Measurements from ENCODE around the gene TNRC6C.
A peak's percentile ranks its signal among the peaks of the same experiment; 100 is the strongest.
"Not testable (repeated sequence)": the region's sequence is repeated elsewhere in the genome, so short reads cannot be mapped to it uniquely, and the experiment has no call there.

Gene TNRC6C

GRCh38 chr17:78111727-78112517, 153.4 kb downstream of the TNRC6C start:
- no peak for DNase-seq (ENCODE audit: low read depth, low spot score)

- peak; percentile 62 for DNase-seq (ENCODE audit: low read depth, low spot score)
Observed at GRCh38 chr17:78112518-78113471, 154.3 kb downstream of the TNRC6C start.

GRCh38 chr17:78113804-78114785, 155.6 kb downstream of the TNRC6C start:
- no peak for DNase-seq (ENCODE audit: low read depth, low spot score)

DNA sequence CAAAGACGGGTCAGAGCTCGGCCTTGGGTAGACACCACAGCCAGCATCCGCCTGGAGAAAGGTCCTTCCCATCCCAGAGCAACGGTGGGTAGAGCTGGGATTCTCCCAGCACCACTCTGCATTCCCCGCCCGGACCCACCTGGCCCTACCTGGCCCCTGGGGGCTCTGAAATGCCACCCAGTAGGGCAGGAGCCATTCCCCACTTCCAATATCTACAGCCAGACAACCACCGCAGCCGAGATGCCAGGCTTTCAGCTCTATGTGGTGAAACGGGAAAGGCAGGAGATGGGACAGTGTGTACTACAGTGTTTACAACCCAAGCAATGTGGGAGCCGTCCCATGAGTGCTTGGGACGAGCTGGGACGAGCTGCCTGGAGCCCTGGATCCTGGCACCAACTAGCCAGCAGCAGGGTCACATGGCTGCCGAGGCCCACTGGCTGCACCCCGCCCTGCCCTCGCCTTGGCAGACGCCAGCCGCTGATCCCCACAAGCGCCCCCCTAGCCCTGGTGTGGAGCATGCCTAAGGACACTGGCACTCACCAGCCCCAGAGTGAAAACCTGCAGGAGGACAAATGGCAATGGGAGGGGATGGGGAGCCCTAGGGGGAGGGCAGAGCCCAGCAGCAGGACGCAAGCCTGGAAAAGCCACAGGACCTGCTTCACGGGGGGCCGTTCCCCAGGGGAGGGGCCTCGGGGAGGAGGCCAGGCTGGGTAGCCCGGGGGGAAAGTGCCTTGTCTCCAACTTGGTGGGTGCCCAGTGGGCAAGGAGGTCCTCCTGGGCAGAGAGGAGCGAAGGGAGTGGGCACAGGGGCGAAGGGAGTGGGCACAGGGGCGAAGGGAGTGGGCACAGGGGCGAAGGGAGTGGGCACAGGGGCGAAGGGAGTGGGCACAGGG, 156.6 kb downstream of the TNRC6C start:
- no peak for DNase-seq (ENCODE audit: low read depth, low spot score)

DNA sequence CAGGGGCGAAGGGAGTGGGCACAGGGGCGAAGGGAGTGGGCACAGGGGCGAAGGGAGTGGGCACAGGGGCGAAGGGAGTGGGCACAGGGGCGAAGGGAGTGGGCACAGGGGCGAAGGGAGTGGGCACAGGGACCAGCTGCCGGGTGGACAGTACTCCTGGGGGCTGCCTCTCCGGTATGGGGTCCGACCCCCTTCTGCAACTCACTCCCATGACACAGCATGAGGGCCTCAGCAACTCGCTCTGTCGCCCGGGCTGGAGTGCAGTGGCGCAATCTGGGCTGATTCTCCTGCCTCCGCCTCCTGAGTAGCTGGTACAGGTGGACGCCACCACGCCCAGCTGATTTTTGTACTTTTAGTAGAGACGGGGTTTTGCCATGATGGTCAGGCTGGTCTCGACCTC, 157.3 kb downstream of the TNRC6C start:
- not testable (repeated sequence) for DNase-seq (ENCODE audit: low read depth, low spot score)

GRCh38 chr17:78116411-78116810, 157.9 kb downstream of the TNRC6C start:
- DNase-seq (ENCODE audit: low read depth, low spot score): no peak

- no peak for DNase-seq (ENCODE audit: low read depth, low spot score)
Observed at GRCh38 chr17:78117027-78117981, 158.8 kb downstream of the TNRC6C start.

DNA sequence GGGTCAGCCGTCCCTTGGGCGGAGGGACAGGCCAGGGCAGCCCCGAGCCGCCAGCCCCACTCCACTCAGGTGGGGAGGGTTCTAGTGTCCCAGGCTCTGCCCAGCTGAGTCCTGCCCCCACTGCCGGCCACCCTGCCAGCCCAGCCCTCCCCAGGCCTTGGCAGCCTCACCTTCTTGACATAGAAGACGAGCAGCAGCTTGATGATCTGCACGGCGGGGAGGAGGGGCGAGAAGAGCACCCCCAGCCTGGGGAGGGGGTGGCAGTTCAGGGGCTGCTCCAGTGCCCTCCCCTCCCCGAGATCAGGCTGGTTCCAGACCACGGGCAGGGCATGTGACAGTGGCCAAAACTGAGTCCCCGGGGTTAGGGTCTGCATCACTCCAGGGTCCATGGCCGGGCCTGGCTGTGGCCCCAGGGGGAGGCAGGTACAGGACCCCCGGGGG, 160.3 kb downstream of the TNRC6C start:
- DNase-seq (ENCODE audit: low read depth, low spot score): no peak

GRCh38 chr17:78120537-78120936, 162.0 kb downstream of the TNRC6C start:
- no peak for DNase-seq (ENCODE audit: low read depth, low spot score)

DNA sequence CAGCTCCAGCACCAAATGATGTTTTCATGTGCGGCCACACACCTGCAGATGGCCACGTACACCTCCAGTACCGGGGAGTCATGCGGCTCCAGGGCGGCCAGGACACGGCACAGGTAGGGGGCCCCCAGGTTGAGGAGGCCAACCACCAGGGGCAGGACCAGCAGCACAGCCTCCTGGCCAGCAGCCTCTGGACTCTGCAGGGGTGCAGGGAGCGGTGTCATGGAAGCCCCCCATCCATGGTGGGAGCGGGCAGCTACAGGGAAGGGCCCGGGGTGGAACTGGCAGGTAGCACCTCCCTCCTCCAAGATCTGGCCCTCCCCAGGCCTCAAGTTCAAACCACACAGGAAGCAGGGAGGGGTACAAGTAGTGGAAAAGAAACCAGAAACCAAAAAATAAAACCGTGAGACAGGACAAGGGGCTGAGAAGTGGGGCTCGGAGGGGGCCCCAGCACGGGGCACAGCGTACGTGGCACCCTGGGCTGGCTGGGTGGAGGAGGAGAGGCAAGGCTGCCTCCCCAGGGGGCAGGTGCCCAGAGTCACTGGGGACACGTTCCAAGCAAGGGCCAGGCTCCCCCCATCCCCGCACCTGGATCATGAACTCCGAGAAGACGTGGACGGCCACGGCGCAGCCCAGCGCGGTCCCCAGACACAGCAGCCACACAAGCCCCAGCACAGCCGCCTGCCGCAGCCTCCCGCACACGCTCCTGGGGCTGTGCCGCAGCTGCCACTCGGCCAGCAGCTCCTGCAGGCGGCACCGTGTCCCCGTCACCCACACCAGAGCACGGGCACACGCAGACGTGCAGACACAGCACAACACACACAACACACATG, 162.7 kb downstream of the TNRC6C start:
- DNase-seq (ENCODE audit: low read depth, low spot score): no peak

DNA sequence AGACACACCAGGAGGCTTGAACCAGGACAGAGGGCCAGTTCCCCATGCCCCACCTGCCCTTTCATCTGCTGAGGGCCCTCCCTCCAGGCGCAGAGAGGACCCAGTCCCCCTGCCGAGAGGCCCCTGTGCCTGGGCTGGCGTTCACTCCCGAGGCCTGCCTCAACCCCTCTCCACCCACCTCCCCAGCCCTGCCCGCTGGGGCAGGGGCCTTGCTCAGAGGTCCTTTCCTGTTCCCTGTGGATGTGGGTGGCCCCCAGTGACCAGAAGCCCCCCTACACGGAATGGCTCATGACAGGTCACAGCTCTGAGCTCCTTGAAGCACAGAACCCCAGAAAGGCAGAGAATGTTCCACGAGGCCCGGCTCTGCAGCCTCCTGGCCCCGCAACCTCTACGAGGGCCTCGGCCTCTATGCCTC, 163.3 kb downstream of the TNRC6C start:
- DNase-seq (ENCODE audit: low read depth, low spot score): no peak

DNA sequence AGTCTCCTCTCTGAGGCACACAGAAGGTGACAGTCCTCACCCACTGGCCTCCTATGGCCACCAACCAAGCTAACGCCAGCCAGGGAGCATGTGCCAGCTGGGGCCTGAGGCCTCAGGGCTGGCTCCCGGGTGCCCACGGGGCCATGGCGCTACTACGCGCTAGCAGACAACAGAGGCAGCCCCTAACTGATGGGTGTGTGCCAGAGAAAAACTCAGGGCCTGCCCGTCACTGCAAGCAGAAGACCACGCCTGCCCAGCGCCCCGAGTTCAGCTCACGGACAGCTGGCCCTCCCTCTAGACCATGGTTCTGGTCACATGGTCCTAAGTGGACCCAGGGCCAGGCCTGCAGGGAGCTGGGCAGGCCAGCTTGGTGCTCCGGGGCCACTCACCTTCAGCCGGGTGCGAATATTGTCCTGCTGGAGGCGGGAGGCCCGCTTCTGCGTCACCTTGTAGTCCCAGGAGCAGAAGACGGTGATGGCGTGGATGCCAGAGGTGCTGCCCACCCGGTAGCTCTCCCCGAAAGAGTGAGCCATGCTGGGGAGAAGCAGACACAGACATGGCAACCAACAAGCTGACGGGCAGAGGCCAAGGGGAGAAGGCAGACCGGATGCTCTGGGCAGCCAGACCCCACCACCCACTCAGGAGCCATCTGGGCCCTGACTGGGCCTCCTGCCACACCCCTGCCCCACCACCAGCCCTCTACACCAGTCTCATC, 163.9 kb downstream of the TNRC6C start:
- DNase-seq (ENCODE audit: low read depth, low spot score): no peak

GRCh38 chr17:78122931-78123249, 164.4 kb downstream of the TNRC6C start:
- DNase-seq (ENCODE audit: low read depth, low spot score): no peak

- DNase-seq (ENCODE audit: low read depth, low spot score): no peak
Observed at GRCh38 chr17:78123258-78123929, 164.9 kb downstream of the TNRC6C start.

GRCh38 chr17:78124081-78124835, 165.8 kb downstream of the TNRC6C start:
- no peak for DNase-seq (ENCODE audit: low read depth, low spot score)

GRCh38 chr17:78124836-78125137, 166.3 kb downstream of the TNRC6C start:
- no peak for DNase-seq (ENCODE audit: low read depth, low spot score)

Data from activated CD4-positive, CD25-positive, alpha-beta regulatory T cell treated with anti-CD3 and anti-CD28 coated beads, Interleukin-2, amount 50 U/mL, for 16 hours (primary cell).